Inferior parietal cortex (tissue), 1 donor: ENCODE results near the gene PITX2.

Source experiments
- DNase-seq: peaks from one replicate; pipeline ENCODE4 v3.0.0-alpha.2; 2016; ENCODE audit errors: extremely low spot score

PITX2 gene

DNA sequence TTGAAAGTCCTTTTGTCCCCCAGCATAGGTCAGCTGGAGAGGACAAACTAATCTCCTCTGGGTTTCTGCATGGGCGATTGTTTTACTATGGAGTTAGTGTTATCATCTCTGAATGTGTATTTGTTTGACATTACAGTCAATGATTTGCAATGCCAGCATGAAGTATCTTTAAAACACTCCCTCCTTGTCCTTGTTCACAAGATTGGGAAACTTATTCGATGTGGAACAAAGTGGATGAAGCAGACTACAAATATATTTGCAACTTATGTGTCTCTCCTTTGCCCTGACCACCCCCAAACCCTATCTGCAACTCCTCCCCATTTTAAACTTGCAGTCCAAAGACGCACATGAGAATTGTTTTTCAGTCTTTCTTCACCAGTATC lies 1.5 kb upstream of the PITX2 start:
- no peak for DNase-seq

DNA sequence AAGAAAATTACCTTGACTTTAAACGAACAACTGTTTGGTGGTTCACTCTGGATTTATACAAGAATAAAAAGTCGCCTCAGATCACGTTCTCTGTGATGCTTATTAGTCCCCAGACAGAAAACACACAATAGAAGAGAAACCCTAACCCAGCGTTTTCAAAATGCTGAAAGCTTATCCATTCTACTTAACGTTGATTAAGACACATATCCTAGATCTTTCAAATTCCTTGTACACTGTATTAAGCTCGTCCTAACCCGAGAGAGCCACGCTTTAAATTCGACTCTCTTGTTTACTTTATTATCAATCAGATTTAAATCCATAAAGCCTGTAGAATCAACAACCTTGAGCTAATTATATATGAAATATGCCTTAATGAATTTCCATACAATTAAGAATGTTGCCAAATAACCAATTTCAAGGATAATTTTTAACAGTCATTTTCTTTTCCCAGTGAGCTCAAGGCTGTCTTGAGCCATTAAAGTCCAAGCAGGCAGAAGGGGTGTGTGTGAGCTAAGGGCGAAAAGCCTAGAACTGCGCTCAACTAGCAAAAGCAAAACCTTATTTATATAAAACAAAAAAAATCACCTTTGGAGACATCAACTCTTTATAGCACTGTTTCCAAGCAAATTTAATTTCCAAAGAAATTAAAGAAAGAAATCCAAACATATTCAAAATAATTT lies 981 bp upstream of the PITX2 start:
- no peak for DNase-seq

DNA sequence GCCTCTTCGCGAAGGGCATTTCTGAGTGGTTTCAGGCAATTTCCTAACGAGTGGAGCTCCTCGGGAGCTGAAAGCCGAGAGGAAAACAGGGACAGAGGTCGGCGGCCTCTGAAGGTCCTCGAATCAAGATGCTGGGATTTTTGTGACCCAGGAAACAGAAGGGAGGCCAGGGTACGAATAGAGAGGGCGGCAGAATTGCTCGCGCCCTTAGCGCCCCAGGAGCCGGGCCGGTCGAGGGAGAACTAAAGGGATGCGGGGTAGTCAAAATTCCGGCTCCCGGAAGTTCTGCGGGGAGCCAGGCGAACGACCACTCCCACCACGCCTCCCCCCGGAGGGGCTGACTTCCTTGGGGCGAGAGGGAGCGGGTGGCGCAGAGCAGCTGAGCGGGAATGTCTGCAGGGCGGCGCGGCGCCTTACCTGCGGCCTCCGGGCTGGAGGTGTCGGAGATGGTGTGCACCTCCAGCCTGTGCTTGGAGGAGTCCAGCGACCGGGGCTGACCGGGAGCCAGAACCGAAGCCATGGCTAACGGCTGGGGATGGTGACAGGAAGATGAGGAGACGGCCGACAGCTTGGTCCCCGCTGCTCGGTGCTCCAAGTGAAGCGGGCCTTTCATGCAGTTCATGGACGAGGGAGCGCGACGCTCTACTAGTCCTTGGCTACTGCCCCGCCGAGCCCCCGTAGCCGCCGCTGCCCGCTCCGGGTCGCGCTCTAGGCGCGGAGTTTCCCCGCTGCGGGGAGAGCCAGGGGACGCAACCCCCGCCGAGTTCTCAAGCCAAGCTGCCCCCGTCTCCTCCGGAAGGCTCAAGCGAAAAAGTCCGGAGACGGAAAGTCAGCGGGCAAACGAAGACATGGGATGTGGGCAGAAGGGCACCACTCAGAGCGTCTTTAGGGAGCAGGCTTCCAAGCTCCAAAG lies 782 bp downstream of the PITX2 start:
- no peak for DNase-seq

DNA sequence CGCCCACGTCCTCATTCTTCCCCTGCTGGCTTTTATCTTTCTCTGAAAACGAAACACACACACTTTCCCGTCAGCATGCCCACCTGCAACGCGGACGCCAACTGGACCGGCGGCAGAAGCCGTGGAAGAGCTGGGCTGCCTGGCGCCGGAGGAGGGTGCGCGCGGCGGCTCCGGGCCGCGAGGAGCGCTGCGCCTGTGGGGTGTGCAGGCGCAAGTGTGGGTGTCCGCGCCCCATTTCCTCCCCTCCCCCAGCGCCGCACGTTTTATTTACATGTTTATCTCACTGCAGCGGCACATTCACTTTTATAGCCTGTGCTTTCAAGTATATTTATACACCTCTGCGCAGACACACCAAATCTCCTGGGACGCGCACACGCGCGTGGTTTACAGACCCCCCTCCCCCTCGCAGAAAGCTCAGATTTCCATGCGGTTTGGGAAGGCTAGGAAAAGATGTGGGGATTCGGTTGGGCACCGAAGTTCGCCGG lies 1.5 kb downstream of the PITX2 start:
- no peak for DNase-seq

DNA sequence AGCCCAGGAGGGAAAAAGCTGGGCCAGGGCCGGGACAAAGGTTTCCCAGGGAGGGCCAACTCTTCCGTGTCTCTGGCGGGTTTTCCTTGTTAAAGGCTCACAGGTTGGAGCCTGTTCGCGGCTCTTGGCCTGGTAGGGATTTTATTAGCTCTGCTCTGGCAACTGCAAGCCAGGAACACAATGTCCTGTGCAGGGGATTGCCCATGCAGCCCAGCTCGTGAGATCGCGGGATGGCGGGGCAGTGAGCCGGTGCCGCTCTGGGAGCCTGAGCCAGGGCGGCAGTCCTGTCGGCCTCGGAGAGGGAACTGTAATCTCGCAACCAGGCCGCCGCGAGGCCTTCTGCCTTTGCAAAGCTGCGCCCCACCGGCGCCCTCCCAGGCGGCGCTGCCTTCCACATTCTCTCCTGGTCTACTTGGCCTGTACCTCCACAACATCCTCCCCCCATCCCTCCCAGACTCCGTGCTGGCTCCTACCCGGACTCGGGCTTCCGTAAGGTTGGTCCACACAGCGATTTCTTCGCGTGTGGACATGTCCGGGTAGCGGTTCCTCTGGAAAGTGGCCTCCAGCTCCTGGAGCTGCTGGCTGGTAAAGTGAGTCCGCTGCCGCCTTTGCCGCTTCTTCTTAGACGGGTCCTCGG lies 2.1 kb downstream of the PITX2 start:
- DNase-seq = no peak

DNA sequence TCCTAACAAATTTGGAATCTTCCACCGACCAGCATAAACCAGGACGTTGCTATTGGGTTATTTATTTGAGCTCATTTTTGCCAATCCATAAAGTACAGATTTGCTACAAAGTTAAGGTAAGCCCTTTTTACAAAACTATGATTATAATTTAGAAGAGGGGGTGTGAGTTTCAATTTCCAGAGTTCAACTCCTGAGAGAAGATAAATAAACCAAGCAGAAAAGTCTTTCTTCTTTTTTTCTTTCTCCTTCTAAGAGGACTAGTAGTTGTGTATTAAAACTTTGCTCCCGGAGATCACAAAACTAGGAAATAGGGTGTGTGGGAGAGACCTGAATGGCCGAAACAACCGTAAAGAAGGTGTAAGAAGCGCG lies 2.6 kb downstream of the PITX2 start:
- DNase-seq = no peak

DNA sequence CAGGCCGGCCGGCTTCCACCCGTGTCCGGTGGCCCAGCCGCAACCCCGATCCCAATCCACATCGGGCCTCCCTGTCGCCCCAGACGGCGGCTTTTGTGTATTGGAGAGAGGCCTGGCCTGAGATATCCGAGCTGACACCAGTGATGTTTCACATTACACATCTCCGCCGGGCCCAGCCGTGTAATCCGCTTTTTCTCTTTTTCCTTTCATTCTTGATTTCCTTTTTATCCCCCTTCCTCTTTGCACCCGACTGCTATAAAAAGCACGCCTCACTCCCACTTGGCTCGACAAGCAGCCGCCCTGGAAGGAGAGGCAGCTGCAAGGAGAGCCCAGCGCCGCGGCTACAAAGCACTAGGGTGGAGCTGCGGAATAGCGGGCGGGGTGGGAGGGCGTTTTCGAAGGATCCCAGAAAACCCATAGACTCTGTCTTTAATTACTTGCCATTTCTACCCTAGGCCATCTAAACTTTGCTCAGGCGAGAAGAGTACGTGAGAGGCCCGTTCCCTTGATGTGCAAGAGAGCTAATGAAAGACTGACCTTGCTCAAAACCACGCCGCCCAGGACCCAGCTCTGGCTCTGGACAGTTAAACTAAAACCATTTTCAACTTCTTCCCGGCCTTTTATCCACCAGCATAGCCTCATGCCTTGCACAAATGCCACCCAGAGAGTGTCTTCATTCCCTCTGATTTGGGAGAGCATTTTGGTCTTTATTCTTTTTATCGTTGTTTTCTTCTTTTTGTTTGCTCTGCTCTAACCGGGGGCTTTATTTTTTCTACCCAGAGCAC lies 3.2 kb downstream of the PITX2 start:
- DNase-seq = no peak

DNA sequence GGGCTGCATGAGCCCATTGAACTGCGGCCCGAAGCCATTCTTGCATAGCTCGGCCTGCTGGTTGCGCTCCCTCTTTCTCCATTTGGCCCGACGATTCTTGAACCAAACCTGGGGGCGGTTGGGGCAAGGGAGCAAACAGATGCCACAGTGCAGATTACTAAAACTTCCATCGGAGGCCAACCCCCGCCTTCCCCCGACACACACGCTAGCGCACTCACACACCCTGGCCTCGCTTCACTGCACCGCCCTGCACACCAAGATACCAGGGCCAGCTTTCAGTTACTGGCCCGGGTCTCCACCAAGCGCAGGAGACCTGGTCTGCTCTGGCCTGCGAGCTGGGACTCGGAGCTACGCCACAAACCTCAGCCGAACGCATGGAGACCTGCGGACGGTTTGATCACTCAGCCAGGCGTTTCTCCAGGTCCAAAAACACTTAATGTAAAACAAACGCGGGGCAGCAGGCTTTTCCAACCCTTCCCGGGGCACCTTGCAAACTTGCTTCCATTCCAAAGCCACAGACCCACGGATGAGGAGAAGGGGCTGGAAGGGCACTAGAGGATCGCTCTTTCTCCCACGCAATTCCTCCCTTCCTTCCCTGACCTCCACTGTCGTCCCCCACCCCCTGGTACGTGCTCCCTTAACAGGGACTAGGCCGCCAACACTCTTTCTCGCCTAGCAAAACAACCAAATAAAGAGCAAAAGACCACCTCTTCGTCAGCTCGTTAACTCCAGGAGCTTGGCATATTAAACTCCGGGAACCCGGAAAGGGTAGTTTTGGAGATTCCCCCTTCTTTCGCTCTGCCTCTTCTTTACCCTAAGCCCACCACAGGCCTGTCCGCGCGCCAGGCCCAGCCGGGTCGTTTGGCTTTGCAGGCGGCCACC lies 4.1 kb downstream of the PITX2 start:
- DNase-seq = no peak

DNA sequence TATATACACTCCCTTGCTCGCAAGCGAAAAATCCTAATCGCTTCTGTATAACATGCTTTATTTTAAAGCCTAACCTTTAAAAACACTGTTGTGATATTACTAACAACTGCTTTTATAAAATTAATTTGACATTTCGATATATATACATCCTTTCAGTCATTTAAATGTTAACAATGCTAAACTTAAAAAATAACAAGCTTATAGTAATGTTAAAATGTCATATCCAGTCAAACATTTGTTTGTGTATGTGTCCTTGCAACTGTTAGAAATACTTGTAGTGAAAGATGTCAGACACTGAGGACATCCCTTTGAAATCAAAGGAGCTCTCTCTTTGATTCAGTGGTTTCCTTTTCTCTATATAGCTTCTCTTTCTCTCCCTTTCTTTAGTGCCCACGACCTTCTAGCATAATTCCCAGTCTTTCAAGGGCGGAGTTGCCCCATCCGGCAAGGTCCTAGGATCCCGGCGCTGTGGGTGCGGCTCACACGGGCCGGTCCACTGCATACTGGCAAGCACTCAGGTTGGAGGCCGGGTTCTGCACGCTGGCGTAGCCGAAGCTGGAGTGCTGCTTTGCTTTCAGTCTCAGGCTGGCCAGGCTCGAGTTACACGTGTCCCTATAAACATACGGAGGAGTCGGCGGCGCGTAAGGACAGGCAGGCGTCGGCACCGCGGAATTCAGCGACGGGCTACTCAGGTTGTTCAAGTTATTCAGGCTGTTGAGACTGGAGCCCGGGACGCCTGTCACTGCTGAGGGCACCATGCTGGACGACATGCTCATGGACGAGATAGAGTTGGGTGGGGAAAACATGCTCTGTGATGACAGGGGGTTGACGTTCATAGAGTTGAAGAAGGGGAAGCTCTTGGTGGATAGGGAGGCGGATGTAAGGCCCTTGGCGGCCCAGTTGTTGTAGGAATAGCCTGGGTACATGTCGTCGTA lies 5.0 kb downstream of the PITX2 start:
- DNase-seq = no peak

DNA sequence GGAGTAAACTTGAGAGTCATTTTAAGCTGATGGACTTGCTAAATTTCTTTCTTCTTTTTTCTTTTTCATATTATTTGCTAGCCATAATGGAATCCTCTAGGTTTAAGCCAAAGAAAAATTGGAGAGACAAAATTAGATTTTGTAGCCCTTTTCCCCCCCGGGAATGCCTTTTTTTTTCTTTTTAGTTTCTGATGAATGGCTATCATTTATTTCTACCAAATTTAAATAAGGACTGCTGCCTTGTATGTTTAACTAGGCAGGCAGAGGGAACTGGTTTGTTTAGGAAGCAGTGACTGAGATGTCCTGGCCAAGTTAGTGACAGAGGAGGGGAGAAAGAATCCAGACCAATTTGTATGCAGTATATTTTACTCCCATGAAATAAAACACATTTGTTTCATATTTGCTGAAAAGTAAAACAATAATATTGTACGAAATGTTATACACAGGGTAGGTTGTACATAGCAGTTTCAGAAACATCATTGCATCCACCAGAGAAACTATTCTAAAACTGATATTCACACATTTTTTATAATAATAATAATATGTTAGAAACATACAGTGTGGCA lies 5.7 kb downstream of the PITX2 start:
- DNase-seq = no peak

DNA sequence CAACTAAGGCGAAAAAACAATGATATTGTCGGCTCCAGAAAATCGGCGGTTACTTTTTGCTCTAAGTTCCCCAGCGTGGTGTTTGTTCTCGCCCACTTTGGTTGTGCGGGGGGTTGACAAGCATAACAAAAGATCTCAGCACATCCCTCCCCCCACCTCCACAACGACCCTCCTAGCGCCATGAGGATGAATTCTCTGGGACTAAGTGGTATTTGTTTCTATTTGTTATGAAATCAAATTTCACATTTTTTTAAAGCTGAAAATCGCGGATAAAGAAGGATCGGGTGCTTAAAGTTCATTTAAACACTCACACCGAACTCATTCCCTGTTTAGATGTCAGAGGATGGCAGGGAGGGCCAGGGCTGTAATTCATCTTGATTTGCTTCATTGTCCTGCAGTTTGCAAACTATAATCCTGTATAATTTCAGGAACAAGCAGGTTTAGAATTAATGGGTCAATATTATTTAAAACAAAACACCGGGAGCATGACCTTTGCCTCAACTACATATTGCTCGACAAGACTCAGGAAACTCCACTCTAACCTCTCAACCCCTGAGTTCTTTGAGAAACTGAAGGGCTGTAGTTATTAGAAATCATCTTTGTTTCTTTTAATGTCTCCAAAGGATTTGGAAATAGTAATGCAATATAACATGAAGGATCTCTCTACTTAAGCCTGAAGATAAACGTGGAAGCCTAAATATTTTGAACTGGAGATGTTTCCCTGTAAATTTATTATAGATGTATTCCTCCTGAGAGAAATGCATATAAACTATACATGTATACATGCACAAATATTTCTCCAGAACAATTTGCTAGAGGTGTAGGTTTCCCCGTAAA lies 6.4 kb downstream of the PITX2 start:
- no peak for DNase-seq

DNA sequence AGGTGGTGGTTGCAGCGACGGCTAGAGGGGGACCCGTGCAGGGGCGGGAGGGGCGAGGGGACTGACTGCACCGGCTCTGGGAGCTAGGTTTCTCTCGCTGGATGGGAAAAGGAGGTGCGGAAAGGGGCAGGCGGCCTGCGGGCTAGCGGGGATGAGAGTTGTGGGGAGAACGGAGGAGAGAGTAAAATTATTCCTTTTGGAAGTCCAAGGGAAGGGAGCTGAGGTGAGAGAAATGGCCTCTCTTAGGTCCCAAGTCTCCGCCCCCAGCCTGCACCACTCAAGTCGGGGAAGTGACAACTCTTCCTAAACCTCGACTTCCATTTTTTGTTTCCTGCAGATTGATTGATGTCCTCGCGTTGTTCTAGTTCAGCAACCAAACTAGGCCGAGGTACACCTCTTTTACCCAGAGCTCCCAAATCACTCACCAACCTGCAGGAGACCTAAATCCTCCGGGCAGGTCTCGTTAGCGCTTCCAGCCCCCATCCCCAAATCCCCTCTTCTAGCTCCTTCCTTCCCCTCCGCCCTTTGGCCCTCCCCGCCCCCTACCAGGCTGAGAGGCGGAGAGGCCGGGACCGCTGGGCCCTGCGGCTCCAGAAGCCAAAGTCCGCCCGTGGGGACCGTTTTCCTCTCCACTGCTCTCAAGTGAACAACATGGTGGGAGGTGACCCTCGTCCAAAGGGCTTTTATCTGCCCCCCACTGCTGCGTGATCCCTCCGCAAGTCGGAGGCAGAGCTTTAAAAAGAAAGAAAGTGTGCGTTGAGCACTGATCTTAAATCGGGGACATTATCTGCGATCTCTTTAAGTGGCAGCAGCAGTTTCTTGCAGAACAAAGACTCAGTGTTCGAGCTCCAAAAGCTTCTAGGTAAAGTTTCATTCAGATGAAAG lies 7.3 kb downstream of the PITX2 start:
- DNase-seq = no peak

DNA sequence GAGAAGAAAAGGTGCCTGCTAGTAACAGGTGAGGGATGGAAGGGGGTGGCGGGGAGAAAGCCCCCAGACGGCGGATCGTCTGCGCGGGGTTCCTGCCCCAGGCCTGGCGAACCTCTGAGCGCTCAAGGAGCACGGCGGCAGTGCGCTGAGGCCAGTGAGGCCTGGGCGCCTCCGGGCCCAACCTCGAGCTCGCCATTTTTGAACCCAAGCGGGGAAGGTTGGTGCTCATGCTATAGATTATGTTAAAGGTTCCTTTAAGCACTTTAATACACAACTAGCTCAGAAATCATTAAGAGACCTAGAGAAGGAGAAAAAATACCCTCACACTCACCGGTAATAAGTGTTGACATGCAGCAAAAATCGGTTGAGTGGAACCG lies 7.9 kb downstream of the PITX2 start:
- no peak for DNase-seq

DNA sequence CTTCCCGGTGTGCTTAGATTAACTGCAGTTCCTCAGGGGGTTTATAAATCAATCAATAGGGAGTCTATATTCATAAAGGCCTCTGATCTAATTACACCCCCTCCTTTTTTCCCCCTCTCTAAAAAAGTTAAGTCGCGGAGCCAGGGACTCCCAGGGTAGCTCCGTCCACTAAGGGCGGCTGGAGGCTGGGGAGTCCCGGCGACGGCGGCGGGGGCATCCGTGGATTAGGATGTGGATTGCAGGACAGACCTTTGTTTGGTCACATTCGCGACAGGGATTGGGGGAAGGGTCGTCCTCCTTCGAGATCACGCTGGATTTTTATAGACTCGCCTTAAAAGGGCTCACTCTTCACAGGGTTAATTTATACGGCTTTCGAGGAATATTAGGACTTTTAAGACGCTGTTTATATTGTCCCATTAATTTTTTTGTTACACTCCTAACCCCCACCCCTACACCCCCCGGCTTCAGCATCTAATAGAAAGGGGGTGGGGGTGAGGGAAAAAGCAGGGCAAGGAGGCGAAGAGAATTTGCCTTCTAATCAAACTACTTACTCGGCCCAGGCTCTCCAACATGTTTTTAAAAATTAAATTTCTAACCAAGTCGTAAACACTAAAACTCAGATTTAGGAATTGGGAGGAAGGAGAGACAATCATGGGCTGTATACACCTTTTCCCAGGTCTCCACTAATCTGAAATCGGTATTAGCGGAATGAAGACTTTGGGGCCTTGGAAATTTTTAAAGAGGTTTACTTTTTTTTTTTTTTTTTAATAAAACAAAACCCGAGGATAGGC lies 8.5 kb downstream of the PITX2 start:
- DNase-seq = no peak

DNA sequence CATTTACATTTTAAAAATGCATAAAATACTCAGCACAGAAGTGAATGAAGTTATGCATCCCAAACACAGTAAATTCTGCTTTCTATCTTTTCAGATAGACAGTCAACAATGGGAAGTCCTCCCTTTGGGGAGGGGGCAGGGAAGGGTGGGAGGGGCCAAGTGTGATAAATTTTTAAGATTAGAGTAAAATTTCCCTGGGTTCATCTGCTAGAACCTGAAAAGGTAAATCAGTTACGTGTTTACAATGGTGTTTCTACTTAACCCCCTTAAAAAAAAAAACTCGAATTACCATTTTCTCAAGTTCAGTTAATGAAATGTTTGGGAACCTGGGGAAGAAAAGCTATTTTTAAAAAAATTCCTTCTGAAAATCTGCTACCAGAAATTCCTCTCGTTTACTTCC lies 9.1 kb downstream of the PITX2 start:
- DNase-seq = no peak

DNA sequence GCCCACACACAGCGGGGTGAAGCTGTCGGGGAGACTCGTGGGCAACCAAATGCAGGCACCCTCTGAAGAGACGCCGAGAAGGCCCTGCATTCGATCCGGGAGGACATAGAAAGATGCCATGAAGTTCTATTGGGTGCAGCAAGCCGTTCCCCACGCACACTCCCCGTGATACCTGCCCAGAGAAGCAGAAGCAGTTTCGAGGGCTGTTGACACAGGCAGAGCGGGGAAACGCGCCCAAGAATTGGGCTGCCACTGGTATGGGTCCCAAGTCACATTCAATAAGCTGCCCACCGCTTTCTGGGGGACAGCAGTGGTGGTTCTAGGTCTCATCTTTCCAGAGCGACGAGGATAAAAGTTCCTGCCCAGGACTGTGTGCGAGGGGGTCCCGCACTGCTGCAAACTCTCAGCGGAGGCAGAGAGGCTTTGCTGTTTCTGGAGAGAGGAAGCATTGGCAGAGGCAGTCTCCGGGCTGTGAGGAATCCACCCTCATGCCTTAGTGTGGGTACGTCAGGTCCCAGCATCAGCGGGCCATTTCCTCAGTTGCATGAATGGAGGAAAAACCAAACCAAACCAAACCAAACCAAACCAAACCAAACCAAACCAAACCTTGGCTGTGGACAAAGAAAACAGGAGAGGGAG lies 10.1 kb downstream of the PITX2 start:
- DNase-seq = no peak
